CD14-positive monocyte (primary cell): ENCODE data around the gene PIP5K1B. TPM values are rescaled to one million over a fixed set of nuclear protein-coding genes. Genes with fewer than 3 reads are reported as not detected.

Experiments used
- DNase-seq, 3 donors: peaks; one replicate each; pipeline ENCODE4 v3.0.0-alpha.2; 2011 to 2022
- H2AFZ ChIP-seq: 2 replicates; pipeline ENCODE4 v1.6.0; 2012; ENCODE audit warnings: mild to moderate bottlenecking, low read depth, low read length, inconsistent platforms; ENCODE audit not compliant: insufficient read depth, poor library complexity, severe bottlenecking
- H3K27ac ChIP-seq, 2 donors: 1 replicate in 1 of 2; 2 replicates in 1 of 2; pipeline ENCODE4 v1.5.1; 2012 to 2013; ENCODE audit warnings: low read length in 2 of 2, control low read depth in 1 of 2, inconsistent platforms in 1 of 2, low read depth in 1 of 2, mild to moderate bottlenecking in 1 of 2
- H3K27me3 ChIP-seq, 2 donors: one replicate each; pipeline versions ENCODE4 v1.6.0 to v1.6.1; 2011 to 2013; ENCODE audit warnings: low read length in 2 of 2; ENCODE audit not compliant: control insufficient read depth in 2 of 2, insufficient read depth in 2 of 2
- H3K36me3 ChIP-seq, 2 donors: replicated peaks in 1 of 2; 1 replicate in 1 of 2; 2 replicates in 1 of 2; pipeline versions ENCODE4 v1.5.1 to v1.6.1; 2012 to 2013; ENCODE audit warnings: low read length in 2 of 2, control low read depth in 1 of 2, inconsistent platforms in 1 of 2, mild to moderate bottlenecking in 1 of 2; ENCODE audit not compliant: insufficient read depth in 2 of 2, control insufficient read depth in 1 of 2
- H3K4me1 ChIP-seq, 2 donors: 1 replicate in 1 of 2; 2 replicates in 1 of 2; pipeline versions ENCODE4 v1.5.1 to v1.6.1; 2012 to 2013; ENCODE audit warnings: low read length in 2 of 2, control low read depth in 1 of 2, inconsistent platforms in 1 of 2, mild to moderate bottlenecking in 1 of 2, moderate library complexity in 1 of 2; ENCODE audit not compliant: insufficient read depth in 2 of 2, control insufficient read depth in 1 of 2
- H3K4me2 ChIP-seq: replicated peaks from 2 replicates; pipeline ENCODE3; 2012; ENCODE audit warnings: low read length, moderate library complexity, mild to moderate bottlenecking; ENCODE audit not compliant: poor library complexity, severe bottlenecking; ENCODE audit errors: extremely low read depth
- H3K4me3 ChIP-seq, 3 experiments: fragments of 200-600 bp in 1 of 3; sonication (generic) in 1 of 3; replicated peaks in 1 of 3; 1 replicate in 2 of 3; 2 replicates in 1 of 3; pipeline ENCODE4 v1.5.1; 2011 to 2013; ENCODE audit warnings: low read length in 3 of 3, mild to moderate bottlenecking in 3 of 3, control low read depth in 2 of 3, low read depth in 2 of 3, inconsistent platforms in 1 of 3, moderate library complexity in 1 of 3
- H3K79me2 ChIP-seq: 2 replicates; pipeline ENCODE4 v1.6.0; 2012; ENCODE audit warnings: mild to moderate bottlenecking, control low read depth, inconsistent platforms, low read length, moderate library complexity; ENCODE audit not compliant: insufficient read depth
- H3K9ac ChIP-seq: 2 replicates; pipeline ENCODE4 v1.6.0; 2017; ENCODE audit warnings: low read length, mild to moderate bottlenecking; ENCODE audit not compliant: insufficient read depth, poor library complexity, severe bottlenecking
- H3K9me3 ChIP-seq, 2 donors: replicated peaks in 1 of 2; 1 replicate in 1 of 2; 2 replicates in 1 of 2; pipeline versions ENCODE4 v1.5.1 to v1.6.1; 2012 to 2013; ENCODE audit warnings: low read length in 2 of 2, control low read depth in 1 of 2; ENCODE audit not compliant: control insufficient read depth in 1 of 2, insufficient read depth in 1 of 2
- H4K20me1 ChIP-seq: 2 replicates; pipeline ENCODE4 v1.6.0; 2012; ENCODE audit warnings: mild to moderate bottlenecking, low read length, control low read depth, moderate library complexity; ENCODE audit not compliant: insufficient read depth
- H3K27ac Mint-ChIP-seq, 7 donors: one replicate each; pipeline ENCODE4 v1.8.0; 2020; ENCODE audit warnings: mild to moderate bottlenecking in 7 of 7, mixed read lengths in 7 of 7, moderate library complexity in 6 of 7, inconsistent platforms in 2 of 7
- H3K27me3 Mint-ChIP-seq, 3 donors: one replicate each; pipeline ENCODE4 v1.8.0; 2021 to 2022; ENCODE audit warnings: low read depth in 3 of 3, mild to moderate bottlenecking in 3 of 3, mixed read lengths in 3 of 3, moderate library complexity in 3 of 3, inconsistent platforms in 1 of 3
- H3K36me3 Mint-ChIP-seq, 2 donors: one replicate each; pipeline ENCODE4 v1.8.0; 2020; ENCODE audit warnings: mixed read lengths in 2 of 2, inconsistent platforms in 1 of 2, mild to moderate bottlenecking in 1 of 2
- H3K4me1 Mint-ChIP-seq: one replicate; pipeline ENCODE4 v1.8.0; 2020; ENCODE audit warnings: mild to moderate bottlenecking, mixed read lengths
- H3K4me3 Mint-ChIP-seq, 2 donors: one replicate each; pipeline ENCODE4 v1.8.0; 2020; ENCODE audit warnings: mild to moderate bottlenecking in 2 of 2, mixed read lengths in 2 of 2, moderate library complexity in 1 of 2
- H3K9me3 Mint-ChIP-seq, 7 donors: one replicate each; pipeline ENCODE4 v1.8.0; 2020 to 2022; ENCODE audit warnings: mixed read lengths in 7 of 7, mild to moderate bottlenecking in 6 of 7, moderate library complexity in 6 of 7, inconsistent platforms in 2 of 7
- CTCF ChIP-seq: fragments of 200-600 bp; IDR thresholded peaks from one replicate; pipeline ENCODE4 v1.8.0; 2022; ENCODE audit warnings: antibody characterized with exemption, mild to moderate bottlenecking
- WGBS: methylation state at CpG from one replicate; pipeline ENCODE4 v1.1.5; 2013; ENCODE audit warnings: missing lambda C conversion rate; ENCODE audit not compliant: insufficient coverage; 5-methylcytosine and 5-hydroxymethylcytosine counted together
- intact Hi-C, 2 donors: fragments of 100-400 bp; cut with micrococcal nuclease; formaldehyde crosslinking; loops; one replicate each; pipeline versions ENCODE4 v1.15.0 to v1.15.1; 2023
- polyA plus RNA-seq, 3 donors: library from polyadenylated mRNA; depleted of rRNA in 1 of 3; unstranded in 2 of 3; stranded (reverse) in 1 of 3; fragments of 300-500 nt in 2 of 3; fragments of >200 nt in 1 of 3; fragmentation: Illumina TruSeq in 2 of 3; gene quantifications; 1 replicate in 2 of 3; 2 replicates in 1 of 3; pipeline ENCODE4 v1.2.3, GENCODE V29; 2012 to 2021

Gene PIP5K1B
- polyA plus RNA-seq, 3 donors = 0.18 to 4.1 (median 0.87) TPM

DNA sequence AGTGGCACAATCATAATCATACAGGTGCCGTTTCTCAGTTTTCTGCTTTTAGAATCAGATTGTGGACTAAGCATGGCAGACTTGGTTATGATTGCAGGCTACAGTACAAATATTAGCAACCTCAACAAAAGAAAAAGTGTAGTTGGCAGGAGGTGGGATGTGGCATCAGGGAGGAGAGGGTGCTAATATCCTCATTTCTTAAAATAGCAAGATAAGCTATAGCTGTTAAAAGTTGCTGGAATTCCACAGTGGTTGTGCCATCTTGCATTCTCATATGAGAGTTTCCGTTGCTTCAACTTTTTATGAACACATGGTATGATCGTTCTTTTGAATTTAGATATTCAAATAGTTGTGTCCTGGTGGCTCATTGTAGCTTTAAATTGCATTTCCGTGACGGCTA is 21.4 kb downstream of the PIP5K1B start:
- Histone ChIP-seq H3K9me3 (no peaks in the 10 kb centered on the region), H4K20me1 (no peaks in the 10 kb centered on the region), H3K4me2 (no peak overlapping the region), H3K27me3 (no peaks in the 10 kb centered on the region), H3K4me1 (peaks cover 6 to 7% of the 10 kb centered on the region in 2 donors), H3K9ac (no peak overlapping the region), H3K36me3 (no peaks in the 10 kb centered on the region), H3K79me2 (peaks cover 13% of the 10 kb centered on the region), H2AFZ (no peak overlapping the region), H3K4me3 (no peak overlapping the region), H3K27ac (no peak overlapping the region)
- H3K27ac Mint-ChIP-seq = no peak overlapping the region
- H3K27me3 Mint-ChIP-seq = no peaks in the 10 kb centered on the region
- TF ChIP-seq CTCF = no peak
- H3K9me3 Mint-ChIP-seq = peaks cover 0 to 3% (median 0%) of the 10 kb centered on the region in 7 donors
- DNase-seq = no peak
- H3K4me3 Mint-ChIP-seq = no peak overlapping the region
- WGBS = 90% methylated on average over 2 of the region's 5 CpGs
- intact Hi-C loops = no loop called here
- H3K36me3 Mint-ChIP-seq = peaks cover 0 to 7% of the 10 kb centered on the region in 2 donors
- H3K4me1 Mint-ChIP-seq = peaks cover 1% of the 10 kb centered on the region

- Mint-ChIP-seq H3K27me3 (no peaks in the 10 kb centered on the region), H3K4me3 (no peak overlapping the region)
- intact Hi-C loops = no loop called here
Observed at GRCh38 chr9:68727636-68728035, 22.6 kb downstream of the PIP5K1B start.

More at GRCh38 chr9:68727636-68728035, 22.6 kb downstream of the PIP5K1B start:
- no peaks in the 10 kb centered on the region for H3K36me3 ChIP-seq
- no peak for DNase-seq
- H2AFZ ChIP-seq = no peak overlapping the region
- H3K9ac ChIP-seq = no peak overlapping the region
- H3K9me3 ChIP-seq = no peaks in the 10 kb centered on the region
- no peak overlapping the region for H3K4me3 ChIP-seq
- peaks cover 0 to 11% of the 10 kb centered on the region in 2 donors for H3K36me3 Mint-ChIP-seq
- H3K79me2 ChIP-seq = peaks cover 13% of the 10 kb centered on the region
- no peak for TF ChIP-seq CTCF
- H3K4me1 ChIP-seq = no peaks in the 10 kb centered on the region
- H3K9me3 Mint-ChIP-seq = peaks cover 0 to 3% (median 0%) of the 10 kb centered on the region in 7 donors
- peaks cover 1% of the 10 kb centered on the region for H3K4me1 Mint-ChIP-seq
- H3K27ac Mint-ChIP-seq = peak overlapping the region in 1 of 7 donors; percentile 12
- H3K4me2 ChIP-seq = no peak overlapping the region
- H3K27me3 ChIP-seq = no peaks in the 10 kb centered on the region
- H4K20me1 ChIP-seq = no peaks in the 10 kb centered on the region
- H3K27ac ChIP-seq = no peak overlapping the region
- WGBS = no CpG with 5 or more reads among the region's 2 CpGs
